ENCODE results near the gene KIAA0232. TPM values are rescaled to one million over a fixed set of nuclear protein-coding genes. Genes with fewer than 3 reads are reported as not detected.

KIAA0232 gene
- total RNA-seq, 8 experiments from 2014 or later = 18.2 to 42.5 (median 35.8) TPM

Other genes with a start within 250 kb of the KIAA0232 start
- 10 to 100 TPM in 4 of 8 experiments, 1 to 10 TPM in 4; 4.0 to 36.3 (median 12.2) TPM for gene MAN2B2, start 207.5 kb upstream of the KIAA0232 start, total RNA-seq
- gene MRFAP1, start 142.0 kb upstream of the KIAA0232 start, total RNA-seq = 100 to 1,000 TPM; 185 to 378 (median 303) TPM
- gene S100P, start 88.8 kb upstream of the KIAA0232 start, total RNA-seq = 10 to 100 TPM in 1 of 8 experiments, 1 to 10 TPM in 4, under 1 TPM in 2, not detected in 1; 0.64 to 11.9 (median 2.3) TPM
- 100 to 1,000 TPM in 3 of 8 experiments, 10 to 100 TPM in 5; 59.6 to 135 (median 91.4) TPM for gene MRFAP1L1, start 72.9 kb upstream of the KIAA0232 start, total RNA-seq
- 10 to 100 TPM; 11.6 to 23.0 (median 14.6) TPM for gene BLOC1S4, start 66.6 kb upstream of the KIAA0232 start, total RNA-seq
- 10 to 100 TPM; 35.9 to 76.1 (median 49.8) TPM for gene TBC1D14, start 127.1 kb downstream of the KIAA0232 start, total RNA-seq

Measured in motor neuron (in vitro differentiated cells).